HG03469 (cell line): Measurements from ENCODE around the gene MVB12B.

Source experiments
- ATAC-seq: cut with Tn5 transposase; IDR thresholded peaks from one replicate; pipeline ENCODE4 v1.9.1; 2021; ENCODE audit warnings: mild to moderate bottlenecking, moderate library complexity, moderate number of reproducible peaks; ENCODE audit not compliant: unreplicated experiment

Gene MVB12B

GRCh38 chr9:126443144-126443543 lies 116.5 kb downstream of the MVB12B start:
- no peak for ATAC-seq

GRCh38 chr9:126448136-126448535 lies 121.5 kb downstream of the MVB12B start:
- no peak for ATAC-seq

GRCh38 chr9:126448865-126449577 lies 122.4 kb downstream of the MVB12B start:
- ATAC-seq, result no peak

GRCh38 chr9:126449725-126450667 lies 123.4 kb downstream of the MVB12B start:
- no peak for ATAC-seq

GRCh38 chr9:126450668-126451205 lies 124.1 kb downstream of the MVB12B start:
- ATAC-seq, result no peak

GRCh38 chr9:126451316-126451885 lies 124.8 kb downstream of the MVB12B start:
- no peak for ATAC-seq

GRCh38 chr9:126452106-126452505 lies 125.5 kb downstream of the MVB12B start:
- ATAC-seq, result no peak

GRCh38 chr9:126453156-126453963 lies 126.7 kb downstream of the MVB12B start:
- no peak for ATAC-seq

GRCh38 chr9:126454215-126454614 lies 127.6 kb downstream of the MVB12B start:
- ATAC-seq, result no peak

- ATAC-seq, result no peak
Measured at GRCh38 chr9:126454795-126455194, 128.2 kb downstream of the MVB12B start.

GRCh38 chr9:126456441-126457174 lies 130.0 kb downstream of the MVB12B start:
- ATAC-seq, result no peak

GRCh38 chr9:126457175-126457547 lies 130.5 kb downstream of the MVB12B start:
- no peak for ATAC-seq

- no peak for ATAC-seq
Measured at GRCh38 chr9:126457890-126458289, 131.3 kb downstream of the MVB12B start.

- ATAC-seq, result no peak
Measured at GRCh38 chr9:126459126-126459525, 132.5 kb downstream of the MVB12B start.

GRCh38 chr9:126459546-126459945 lies 132.9 kb downstream of the MVB12B start:
- ATAC-seq, result no peak

- no peak for ATAC-seq
Measured at GRCh38 chr9:126459965-126460843, 133.6 kb downstream of the MVB12B start.

- ATAC-seq, result no peak
Measured at GRCh38 chr9:126461029-126461428, 134.4 kb downstream of the MVB12B start.

GRCh38 chr9:126461608-126462007 lies 135.0 kb downstream of the MVB12B start:
- ATAC-seq, result no peak

GRCh38 chr9:126462617-126463016 lies 136.0 kb downstream of the MVB12B start:
- no peak for ATAC-seq
